HepG2 (cell line): ENCODE measurements around the gene UQCRC2. TPM values are rescaled to one million over a fixed set of nuclear protein-coding genes. Genes with fewer than 3 reads are reported as not detected.

Experiments used
- CCDC6 ChIP-seq: sonication (generic); formaldehyde crosslinking; IDR thresholded peaks from 2 replicates; pipeline ENCODE4 v1.8.1; 2022; ENCODE audit warnings: mild to moderate bottlenecking, missing genetic modification reagents, moderate library complexity
- ELF1 ChIP-seq: sonication (generic); formaldehyde crosslinking; IDR thresholded peaks from 2 replicates; pipeline ENCODE4 v1.4.0; 2020; ENCODE audit warnings: missing genetic modification reagents
- MBNL3 ChIP-seq: fragments of 250-450 bp; sonication (Bioruptor Pico); conservative IDR thresholded peaks from 2 replicates; pipeline ENCODE4 v1.8.0; 2022; ENCODE audit warnings: mild to moderate bottlenecking, inconsistent platforms
- PHF21A ChIP-seq: sonication (generic); formaldehyde crosslinking; IDR thresholded peaks from 2 replicates; pipeline ENCODE4 v1.5.0; 2020; ENCODE audit warnings: mild to moderate bottlenecking, missing genetic modification reagents
- SOX6 ChIP-seq, 2 experiments: fragments of 450-650 bp in 1 of 2; sonication (generic) in 1 of 2; formaldehyde crosslinking in 1 of 2; IDR thresholded peaks; 2 replicates each; pipeline versions ENCODE4 v1.4.0 to v1.6.1; 2017 to 2020; ENCODE audit warnings: antibody characterized with exemption in 1 of 2, mild to moderate bottlenecking in 1 of 2, missing genetic modification reagents in 1 of 2
- ZNF136 ChIP-seq: sonication (generic); formaldehyde crosslinking; IDR thresholded peaks from 2 replicates; pipeline ENCODE4 v1.8.1; 2022; ENCODE audit warnings: low read depth, mild to moderate bottlenecking, moderate library complexity, missing genetic modification reagents
- ZNF260 ChIP-seq: sonication (generic); formaldehyde crosslinking; IDR thresholded peaks from 2 replicates; pipeline ENCODE4 v1.4.0; 2020; ENCODE audit warnings: missing genetic modification reagents, low read depth, mild to moderate bottlenecking, borderline replicate concordance
- ZNF331 ChIP-seq: sonication (generic); formaldehyde crosslinking; IDR thresholded peaks from 2 replicates; pipeline ENCODE4 v1.4.0; 2020; ENCODE audit warnings: missing genetic modification reagents
- ZNF383 ChIP-seq: sonication (generic); formaldehyde crosslinking; IDR thresholded peaks from 2 replicates; pipeline ENCODE4 v1.4.0; 2020; ENCODE audit warnings: missing genetic modification reagents, mild to moderate bottlenecking, borderline replicate concordance
- ZNF614 ChIP-seq: IDR thresholded peaks from 2 replicates; pipeline ENCODE4 v1.6.1; 2018; ENCODE audit warnings: missing biosample characterization, missing genetic modification reagents, inconsistent platforms, borderline replicate concordance
- polyA plus RNA-seq, 8 experiments: library from polyadenylated mRNA; depleted of rRNA in 3 of 8; stranded (reverse) in 7 of 8; unstranded in 1 of 8; fragments of >200 nt; fragmentation: Illumina TruSeq in 4 of 8; extraction: Trizol in 4 of 8; gene quantifications; 2 replicates each; pipeline versions ENCODE4 v1.2.1 to v1.2.3, GENCODE V29; 2011 to 2016; ENCODE audit warnings: low read depth in 4 of 8, missing spikeins in 1 of 8, mixed read lengths in 1 of 8; ENCODE audit not compliant: insufficient read depth in 1 of 8
- total RNA-seq, 5 experiments: library from RNA; depleted of rRNA; stranded (reverse); fragments of >200 nt; fragmentation: Illumina TruSeq; extraction: Trizol; gene quantifications; 2 replicates each; pipeline ENCODE4 v1.2.3, GENCODE V29; 2016; ENCODE audit warnings: low read depth in 1 of 5
- TF ChIP-seq, protein P1 (sequence below): sonication (generic); formaldehyde crosslinking; IDR thresholded peaks from 2 replicates; pipeline ENCODE4 v1.5.0; 2020; ENCODE audit warnings: mild to moderate bottlenecking, missing genetic modification reagents
- TF ChIP-seq, protein P2 (sequence below): sonication (generic); formaldehyde crosslinking; IDR thresholded peaks from 2 replicates; pipeline ENCODE4 v1.4.0; 2020; ENCODE audit warnings: mild to moderate bottlenecking, missing genetic modification reagents, borderline replicate concordance
- TF ChIP-seq, protein P3 (sequence below): sonication (generic); formaldehyde crosslinking; IDR thresholded peaks from 2 replicates; pipeline ENCODE4 v1.4.0; 2020; ENCODE audit warnings: missing genetic modification reagents
- TF ChIP-seq, protein P4 (sequence below): sonication (generic); formaldehyde crosslinking; IDR thresholded peaks from 2 replicates; pipeline ENCODE4 v1.4.0; 2020; ENCODE audit warnings: missing genetic modification reagents
- TF ChIP-seq, protein P5 (sequence below): IDR thresholded peaks from 2 replicates; pipeline ENCODE4 v1.6.1; 2016; ENCODE audit warnings: low read depth, borderline replicate concordance

Gene UQCRC2
- total and polyA plus RNA-seq, 2 of the 13 experiments (the other 11 are each of a cell fraction or from before 2014, with no cell fraction given): 442 to 536 TPM

DNA sequence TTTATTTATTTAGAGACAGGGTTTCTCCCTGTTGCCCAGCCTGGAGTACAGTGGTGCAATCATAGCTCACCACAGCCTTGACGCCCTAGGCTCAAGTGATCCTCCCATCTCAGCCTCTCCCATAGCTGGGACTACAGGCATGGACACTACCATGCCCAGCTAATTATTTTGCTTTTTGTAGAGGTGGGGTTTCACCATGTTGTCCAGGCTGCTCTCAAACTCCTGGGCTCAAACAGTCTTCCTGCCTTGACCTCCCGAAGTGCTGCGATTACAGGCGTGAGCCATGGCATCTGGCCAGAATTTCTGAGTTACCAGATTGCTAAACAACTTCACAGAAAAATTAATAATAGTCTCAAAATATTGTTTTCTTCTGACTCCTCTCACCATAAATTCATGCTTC is 76.5 kb downstream of the UQCRC2 start (continued):
- TF ChIP-seq, protein P1, sequence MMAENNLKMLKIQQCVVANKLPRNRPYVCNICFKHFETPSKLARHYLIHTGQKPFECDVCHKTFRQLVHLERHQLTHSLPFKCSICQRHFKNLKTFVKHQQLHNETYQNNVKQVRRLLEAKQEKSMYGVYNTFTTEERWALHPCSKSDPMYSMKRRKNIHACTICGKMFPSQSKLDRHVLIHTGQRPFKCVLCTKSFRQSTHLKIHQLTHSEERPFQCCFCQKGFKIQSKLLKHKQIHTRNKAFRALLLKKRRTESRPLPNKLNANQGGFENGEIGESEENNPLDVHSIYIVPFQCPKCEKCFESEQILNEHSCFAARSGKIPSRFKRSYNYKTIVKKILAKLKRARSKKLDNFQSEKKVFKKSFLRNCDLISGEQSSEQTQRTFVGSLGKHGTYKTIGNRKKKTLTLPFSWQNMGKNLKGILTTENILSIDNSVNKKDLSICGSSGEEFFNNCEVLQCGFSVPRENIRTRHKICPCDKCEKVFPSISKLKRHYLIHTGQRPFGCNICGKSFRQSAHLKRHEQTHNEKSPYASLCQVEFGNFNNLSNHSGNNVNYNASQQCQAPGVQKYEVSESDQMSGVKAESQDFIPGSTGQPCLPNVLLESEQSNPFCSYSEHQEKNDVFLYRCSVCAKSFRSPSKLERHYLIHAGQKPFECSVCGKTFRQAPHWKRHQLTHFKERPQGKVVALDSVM (CRISPR knock-in tag): peak; percentile 88
- TF ChIP-seq ZNF383 (CRISPR knock-in tag) (no peak), ZNF136 (CRISPR knock-in tag) (no peak; the same call in 1 of the 2 replicates), ZNF614 (CRISPR knock-in tag) (no peak), ZNF331 (CRISPR knock-in tag) (peak; percentile 16; the same call in 1 of the 2 replicates), MBNL3 (CRISPR knock-in tag) (no peak), ZNF260 (CRISPR knock-in tag) (no peak), CCDC6 (CRISPR knock-in tag) (peak; percentile 46; the same call in 1 of the 2 replicates), SOX6 (IDR thresholded peaks at IDR 0.05) (no peak), SOX6 (CRISPR knock-in tag; IDR thresholded peaks at IDR 0.05) (peak; percentile 41; the same call in 1 of the 2 replicates), PHF21A (CRISPR knock-in tag) (no peak), ELF1 (CRISPR knock-in tag) (0 out of 2 replicates have a peak, but pooled peaks have one; percentile 13)
- TF ChIP-seq, protein P2, sequence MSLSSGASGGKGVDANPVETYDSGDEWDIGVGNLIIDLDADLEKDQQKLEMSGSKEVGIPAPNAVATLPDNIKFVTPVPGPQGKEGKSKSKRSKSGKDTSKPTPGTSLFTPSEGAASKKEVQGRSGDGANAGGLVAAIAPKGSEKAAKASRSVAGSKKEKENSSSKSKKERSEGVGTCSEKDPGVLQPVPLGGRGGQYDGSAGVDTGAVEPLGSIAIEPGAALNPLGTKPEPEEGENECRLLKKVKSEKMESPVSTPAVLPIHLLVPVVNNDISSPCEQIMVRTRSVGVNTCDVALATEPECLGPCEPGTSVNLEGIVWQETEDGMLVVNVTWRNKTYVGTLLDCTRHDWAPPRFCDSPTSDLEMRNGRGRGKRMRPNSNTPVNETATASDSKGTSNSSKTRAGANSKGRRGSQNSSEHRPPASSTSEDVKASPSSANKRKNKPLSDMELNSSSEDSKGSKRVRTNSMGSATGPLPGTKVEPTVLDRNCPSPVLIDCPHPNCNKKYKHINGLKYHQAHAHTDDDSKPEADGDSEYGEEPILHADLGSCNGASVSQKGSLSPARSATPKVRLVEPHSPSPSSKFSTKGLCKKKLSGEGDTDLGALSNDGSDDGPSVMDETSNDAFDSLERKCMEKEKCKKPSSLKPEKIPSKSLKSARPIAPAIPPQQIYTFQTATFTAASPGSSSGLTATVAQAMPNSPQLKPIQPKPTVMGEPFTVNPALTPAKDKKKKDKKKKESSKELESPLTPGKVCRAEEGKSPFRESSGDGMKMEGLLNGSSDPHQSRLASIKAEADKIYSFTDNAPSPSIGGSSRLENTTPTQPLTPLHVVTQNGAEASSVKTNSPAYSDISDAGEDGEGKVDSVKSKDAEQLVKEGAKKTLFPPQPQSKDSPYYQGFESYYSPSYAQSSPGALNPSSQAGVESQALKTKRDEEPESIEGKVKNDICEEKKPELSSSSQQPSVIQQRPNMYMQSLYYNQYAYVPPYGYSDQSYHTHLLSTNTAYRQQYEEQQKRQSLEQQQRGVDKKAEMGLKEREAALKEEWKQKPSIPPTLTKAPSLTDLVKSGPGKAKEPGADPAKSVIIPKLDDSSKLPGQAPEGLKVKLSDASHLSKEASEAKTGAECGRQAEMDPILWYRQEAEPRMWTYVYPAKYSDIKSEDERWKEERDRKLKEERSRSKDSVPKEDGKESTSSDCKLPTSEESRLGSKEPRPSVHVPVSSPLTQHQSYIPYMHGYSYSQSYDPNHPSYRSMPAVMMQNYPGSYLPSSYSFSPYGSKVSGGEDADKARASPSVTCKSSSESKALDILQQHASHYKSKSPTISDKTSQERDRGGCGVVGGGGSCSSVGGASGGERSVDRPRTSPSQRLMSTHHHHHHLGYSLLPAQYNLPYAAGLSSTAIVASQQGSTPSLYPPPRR: 0 out of 2 replicates have a peak, but pooled peaks have one; percentile 20
- TF ChIP-seq, protein P3, sequence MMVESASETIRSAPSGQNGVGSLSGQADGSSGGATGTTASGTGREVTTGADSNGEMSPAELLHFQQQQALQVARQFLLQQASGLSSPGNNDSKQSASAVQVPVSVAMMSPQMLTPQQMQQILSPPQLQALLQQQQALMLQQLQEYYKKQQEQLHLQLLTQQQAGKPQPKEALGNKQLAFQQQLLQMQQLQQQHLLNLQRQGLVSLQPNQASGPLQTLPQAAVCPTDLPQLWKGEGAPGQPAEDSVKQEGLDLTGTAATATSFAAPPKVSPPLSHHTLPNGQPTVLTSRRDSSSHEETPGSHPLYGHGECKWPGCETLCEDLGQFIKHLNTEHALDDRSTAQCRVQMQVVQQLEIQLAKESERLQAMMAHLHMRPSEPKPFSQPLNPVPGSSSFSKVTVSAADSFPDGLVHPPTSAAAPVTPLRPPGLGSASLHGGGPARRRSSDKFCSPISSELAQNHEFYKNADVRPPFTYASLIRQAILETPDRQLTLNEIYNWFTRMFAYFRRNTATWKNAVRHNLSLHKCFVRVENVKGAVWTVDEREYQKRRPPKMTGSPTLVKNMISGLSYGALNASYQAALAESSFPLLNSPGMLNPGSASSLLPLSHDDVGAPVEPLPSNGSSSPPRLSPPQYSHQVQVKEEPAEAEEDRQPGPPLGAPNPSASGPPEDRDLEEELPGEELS: 0 out of 2 replicates have a peak, but pooled peaks have one; percentile 12
- TF ChIP-seq, protein P4, sequence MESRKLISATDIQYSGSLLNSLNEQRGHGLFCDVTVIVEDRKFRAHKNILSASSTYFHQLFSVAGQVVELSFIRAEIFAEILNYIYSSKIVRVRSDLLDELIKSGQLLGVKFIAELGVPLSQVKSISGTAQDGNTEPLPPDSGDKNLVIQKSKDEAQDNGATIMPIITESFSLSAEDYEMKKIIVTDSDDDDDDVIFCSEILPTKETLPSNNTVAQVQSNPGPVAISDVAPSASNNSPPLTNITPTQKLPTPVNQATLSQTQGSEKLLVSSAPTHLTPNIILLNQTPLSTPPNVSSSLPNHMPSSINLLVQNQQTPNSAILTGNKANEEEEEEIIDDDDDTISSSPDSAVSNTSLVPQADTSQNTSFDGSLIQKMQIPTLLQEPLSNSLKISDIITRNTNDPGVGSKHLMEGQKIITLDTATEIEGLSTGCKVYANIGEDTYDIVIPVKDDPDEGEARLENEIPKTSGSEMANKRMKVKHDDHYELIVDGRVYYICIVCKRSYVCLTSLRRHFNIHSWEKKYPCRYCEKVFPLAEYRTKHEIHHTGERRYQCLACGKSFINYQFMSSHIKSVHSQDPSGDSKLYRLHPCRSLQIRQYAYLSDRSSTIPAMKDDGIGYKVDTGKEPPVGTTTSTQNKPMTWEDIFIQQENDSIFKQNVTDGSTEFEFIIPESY (CRISPR knock-in tag): peak; percentile 49
- TF ChIP-seq, protein P5, sequence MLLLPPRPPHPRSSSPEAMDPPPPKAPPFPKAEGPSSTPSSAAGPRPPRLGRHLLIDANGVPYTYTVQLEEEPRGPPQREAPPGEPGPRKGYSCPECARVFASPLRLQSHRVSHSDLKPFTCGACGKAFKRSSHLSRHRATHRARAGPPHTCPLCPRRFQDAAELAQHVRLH (CRISPR knock-in tag): peak; percentile 57; the same call in 1 of the 2 replicates
